Measurements from ENCODE around the gene OTOGL. TPM values are rescaled to one million over a fixed set of nuclear protein-coding genes. Genes with fewer than 3 reads are reported as not detected.
"Not testable (repeated sequence)": the region's sequence is repeated elsewhere in the genome, so short reads cannot be mapped to it uniquely, and the experiment has no call there.

The OTOGL gene
- polyA plus RNA-seq, 10 donors: 0.12 to 2.1 (median 0.52) TPM

DNA sequence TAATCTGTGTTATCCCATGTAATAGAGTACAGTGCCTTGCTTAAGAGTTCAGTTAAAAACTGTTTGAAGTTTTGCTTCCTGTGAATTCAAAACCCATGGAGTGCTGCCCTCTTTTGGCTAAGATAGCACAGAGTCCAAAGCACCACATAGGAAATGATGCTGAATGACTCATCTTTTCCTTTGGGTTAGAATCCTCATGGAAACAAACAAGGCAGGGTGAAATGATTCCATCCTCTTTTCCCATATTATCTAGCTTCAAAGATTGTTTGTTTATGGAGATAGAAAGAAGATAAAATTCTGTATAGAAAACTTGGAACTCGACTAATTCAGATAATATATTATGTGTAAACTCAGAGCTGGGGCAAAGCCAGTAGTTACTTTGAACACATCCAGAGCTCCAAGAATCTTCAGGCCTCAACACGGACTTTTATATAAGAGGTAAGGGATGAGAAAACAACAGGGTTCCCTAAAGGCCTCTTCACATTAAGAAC lies 87.4 kb downstream of the OTOGL start:
- peak; percentile 91 to 95 (median 94) for DNase-seq

DNA sequence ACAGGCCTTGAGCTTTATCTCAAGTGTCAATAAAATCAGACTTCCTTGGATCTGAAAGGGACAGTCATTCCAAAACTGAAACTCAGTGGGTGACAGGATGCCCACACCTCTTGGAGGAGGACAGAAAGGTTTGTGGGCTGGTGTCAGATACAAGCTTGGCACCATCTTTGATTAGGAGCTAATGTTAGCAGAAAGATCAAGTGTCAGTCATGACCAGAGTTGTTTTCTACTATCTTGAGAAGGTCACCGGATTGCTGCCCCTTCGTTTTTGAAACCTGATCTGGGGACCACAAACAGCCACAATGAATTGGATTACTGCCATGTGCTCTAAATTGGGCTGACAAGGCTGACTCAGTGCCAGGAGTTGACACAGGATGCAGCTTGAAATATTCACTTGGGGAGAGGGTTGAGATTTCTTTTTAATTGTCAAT lies 88.3 kb downstream of the OTOGL start:
- DNase-seq: peak; percentile 65 to 79 (median 79)

DNA sequence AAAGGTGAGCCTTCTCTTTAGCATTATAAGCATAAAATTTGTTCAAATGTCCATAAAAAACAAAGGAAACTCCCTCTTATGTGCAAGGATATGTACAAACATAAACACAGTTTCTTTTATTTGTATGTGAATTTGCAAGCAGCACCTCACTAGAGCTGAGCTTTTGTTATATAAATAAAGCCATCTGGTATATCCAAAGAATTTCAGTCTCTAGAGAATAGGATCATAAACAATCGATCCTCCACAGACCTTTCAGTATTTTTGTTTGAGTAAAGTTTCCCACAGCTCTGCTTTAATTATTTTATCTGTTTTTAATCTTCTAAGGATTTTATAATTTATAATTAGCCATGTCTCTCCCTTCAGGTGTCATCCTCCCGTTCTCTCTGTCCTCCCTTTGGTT lies 89.2 kb downstream of the OTOGL start:
- DNase-seq: peak in 1 of 3 donors; percentile 35

DNA sequence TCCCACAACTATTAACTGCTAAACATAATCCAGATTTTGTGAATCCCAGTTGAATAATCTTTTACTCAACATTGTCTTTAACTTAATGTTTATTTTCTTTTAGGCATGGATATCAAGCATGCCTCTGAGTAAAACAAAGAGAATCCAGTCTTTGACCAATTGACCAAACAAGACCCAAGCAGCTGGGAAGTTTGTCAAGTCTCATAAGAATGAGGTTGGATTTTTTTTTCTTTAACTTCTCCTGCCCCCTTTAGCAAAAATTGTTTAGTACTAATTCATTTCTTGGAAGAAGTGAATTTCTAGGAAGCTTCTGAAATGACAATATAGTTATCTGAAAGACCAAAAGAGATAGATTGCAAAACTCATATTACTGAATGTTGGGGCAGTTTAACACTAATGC lies 89.9 kb downstream of the OTOGL start:
- peak; percentile 10 to 68 (median 64) for DNase-seq

DNA sequence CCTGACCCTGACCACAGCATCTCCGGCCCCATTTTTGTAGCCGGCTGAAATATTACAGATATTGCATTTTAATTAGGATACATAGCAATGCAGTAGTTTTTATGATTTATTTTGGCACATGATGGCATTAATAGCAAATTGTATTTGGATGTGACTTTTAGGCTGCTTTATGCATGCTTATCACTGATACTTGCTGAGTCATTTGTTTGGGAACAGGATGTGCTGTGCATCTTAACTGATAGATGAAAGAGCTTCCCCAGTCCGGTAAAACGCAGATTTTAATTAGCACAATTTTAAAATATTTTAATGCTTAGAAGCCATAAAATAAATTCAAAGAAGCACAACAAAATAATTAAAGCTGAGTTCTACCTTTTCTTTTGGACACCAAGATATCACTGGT lies 90.7 kb downstream of the OTOGL start:
- DNase-seq: no peak

DNA sequence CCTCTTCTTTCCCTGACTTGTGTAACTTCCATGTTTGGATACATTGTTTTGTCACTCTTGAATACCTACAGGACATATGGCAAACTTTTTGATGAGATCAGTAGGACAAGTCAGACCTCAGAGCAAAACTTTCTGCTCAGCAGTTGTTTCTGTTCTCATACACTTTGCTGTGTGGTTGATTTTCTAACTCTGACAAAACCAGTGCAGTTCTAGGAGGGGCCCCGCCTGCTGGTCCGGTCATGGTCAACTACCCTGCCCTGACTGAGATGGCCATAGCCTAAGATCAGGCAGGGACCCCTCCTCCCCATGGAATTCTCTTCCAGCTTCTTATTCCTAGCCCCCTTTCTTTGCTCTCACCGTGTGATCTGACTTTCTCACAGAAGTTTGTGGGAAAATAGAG lies 92.8 kb downstream of the OTOGL start:
- DNase-seq: no peak

DNA sequence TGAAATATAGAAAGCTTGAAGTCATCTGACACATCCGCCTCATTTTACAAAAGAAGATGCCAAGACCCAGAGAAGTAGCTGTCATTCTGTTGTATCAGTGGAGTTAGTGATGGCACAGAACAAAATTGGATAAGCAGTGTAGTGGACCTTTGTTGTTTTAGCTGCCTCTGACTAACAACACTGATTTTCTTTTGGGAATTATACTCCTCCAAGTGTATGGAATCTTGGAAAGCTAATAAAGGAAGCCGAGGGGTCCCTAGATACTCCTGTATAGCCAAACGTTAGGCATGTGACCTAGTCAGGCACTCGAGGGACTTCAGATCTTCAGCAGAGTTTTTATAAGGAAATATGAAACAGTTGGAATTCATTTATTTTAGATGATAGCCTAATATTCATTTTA lies 94.5 kb downstream of the OTOGL start:
- peak in 2 of 3 donors; percentile 34 to 72 for DNase-seq

DNA sequence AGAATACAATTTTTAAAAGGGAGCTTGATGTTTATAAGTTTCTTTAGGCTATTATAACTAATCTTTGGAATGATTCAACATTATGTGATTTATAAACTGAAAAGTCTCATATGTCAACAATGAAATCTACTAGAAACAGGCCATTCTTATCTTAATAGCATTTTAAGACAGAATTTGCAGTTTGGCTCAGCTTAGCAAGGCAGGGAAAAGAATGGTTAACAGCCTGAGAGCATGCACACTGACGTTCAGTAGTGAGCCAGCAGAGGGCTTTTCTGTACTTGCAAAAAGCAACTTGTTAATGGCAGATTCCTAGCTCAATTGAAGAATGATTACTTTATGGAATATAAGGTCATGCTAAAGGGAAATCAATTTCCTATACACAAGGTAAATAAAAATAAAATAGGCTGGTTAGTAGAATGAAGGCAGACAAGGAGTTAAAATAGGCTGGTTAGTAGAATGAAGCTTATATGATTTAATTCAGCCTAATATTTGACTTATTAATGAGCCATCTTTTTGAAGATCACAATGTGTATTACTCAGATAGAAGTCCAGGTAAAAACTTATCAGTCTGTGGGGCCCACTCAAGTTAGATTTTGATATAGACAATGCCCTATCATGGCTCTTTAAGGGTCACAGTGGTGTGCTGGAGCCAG lies 95.9 kb downstream of the OTOGL start:
- DNase-seq: peak; percentile 28 to 69 (median 50)

DNA sequence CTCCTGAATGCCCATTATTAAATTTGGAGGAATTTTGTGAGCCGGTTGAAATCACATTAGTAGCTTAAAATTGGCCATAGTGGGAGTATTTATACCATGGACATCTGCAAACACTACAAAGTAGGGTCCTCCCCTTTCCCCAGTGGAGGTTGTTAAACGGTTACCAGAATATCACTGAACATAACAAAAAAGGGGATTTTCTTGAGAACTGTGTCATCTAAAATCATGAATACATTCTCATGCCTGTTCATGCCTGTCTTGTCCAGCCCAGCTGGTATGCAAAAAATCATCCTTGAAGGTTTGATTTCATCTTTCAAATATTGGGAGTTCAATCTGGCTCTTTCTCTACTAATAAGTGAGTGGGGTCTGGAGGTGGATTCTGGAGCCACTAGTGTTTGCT lies 96.4 kb downstream of the OTOGL start:
- no peak for DNase-seq

DNA sequence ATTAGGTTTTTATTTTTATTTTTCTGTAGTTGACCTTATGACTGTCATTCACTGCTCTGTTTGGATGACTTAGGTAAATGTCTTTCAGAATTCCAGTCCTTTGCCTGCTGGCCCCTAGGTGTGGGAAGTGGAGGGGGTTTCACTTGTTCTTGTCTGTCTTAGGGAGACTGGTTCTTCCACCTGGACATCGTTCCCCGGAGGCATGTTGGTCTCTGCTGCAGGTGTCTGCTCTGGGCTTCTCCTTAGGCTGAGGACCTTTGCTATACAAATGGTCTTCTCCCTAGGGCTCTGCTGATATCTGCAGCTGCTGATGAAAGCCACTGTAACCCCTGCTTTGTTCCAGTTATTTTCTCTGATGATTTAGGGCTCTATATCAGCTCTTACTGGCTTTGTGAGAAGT lies 97.1 kb downstream of the OTOGL start:
- no peak for DNase-seq

DNA sequence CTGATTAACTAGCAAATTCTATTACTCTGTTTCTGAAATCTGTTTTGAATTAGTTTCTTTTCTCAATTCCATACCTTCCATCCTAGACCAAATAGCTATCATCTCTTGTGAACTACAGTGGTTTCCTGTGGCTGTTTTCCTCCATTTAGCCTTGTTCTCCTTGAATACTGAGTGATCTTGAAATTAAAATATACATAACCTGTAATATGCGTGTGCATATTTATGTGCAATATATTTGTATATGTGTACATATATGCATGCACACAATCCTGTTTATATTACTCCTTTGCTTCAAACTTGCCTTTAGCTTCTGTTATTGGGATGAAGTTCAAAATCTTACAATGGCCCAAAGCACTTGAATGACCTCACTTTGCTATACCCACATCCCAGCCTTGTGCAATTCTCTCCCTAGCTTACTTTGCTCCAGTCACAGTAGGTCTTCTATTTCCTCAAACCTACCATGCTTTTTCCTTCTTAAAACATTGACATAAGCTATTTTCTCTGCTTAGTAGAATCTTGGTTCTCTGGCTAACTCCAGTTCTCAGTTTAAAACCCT lies 99.5 kb downstream of the OTOGL start:
- no peak for DNase-seq

DNA sequence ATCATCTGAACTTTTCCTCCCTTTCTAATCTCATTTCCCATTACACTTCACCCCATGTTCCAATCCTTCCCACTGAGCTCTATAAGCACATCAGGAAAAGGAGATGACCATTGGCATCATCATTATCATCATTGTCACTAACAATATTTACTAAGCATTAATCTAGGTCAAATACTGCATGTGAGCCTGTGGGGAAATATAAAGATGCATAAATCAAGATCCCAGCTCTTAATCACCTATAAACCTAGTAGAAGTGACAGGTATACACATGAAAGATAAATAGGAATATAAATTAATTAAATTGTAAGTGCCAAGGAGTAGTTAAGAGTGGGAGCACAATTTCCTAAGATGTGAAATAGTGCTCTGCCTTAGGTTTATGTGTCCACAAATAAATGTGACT lies 100.6 kb downstream of the OTOGL start:
- DNase-seq: no peak

DNA sequence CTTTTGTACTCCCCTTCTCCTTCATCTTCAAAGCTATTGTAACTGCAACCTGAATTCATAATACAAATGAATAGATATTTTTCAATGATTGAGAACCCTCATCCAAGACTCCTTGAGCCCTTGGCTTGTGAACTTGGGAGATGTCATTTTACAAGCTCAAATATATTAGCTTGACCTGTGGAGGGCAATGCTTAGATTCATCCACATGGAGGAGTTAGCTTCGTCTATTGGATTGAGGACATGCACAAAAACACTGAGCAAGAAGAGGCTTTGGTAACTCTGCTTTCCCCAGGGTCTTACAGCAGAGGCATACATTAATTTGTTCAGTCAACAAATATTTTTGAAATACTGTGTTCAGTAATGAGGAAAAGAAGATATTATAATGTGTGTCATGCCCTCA lies 101.1 kb downstream of the OTOGL start:
- DNase-seq: no peak

DNA sequence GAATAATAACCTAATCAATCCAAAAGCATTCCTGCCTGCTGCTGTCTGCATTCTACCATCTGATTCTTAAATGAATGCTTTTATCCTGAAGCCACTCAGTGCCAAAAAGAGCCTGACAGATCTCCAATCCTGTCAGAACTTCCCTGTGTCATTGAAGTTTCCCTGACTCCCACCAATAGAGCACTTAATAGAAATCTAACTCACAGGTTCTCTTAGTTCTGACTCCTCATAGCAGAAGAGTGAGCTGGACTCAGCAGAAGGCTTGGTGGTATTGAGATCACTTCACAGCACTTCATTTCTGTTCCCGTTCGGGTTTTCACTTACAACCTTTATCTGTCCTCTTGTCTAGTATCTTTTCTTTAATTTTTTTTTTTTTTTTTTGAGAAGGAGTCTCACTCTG lies 102.6 kb downstream of the OTOGL start:
- no peak for DNase-seq

DNA sequence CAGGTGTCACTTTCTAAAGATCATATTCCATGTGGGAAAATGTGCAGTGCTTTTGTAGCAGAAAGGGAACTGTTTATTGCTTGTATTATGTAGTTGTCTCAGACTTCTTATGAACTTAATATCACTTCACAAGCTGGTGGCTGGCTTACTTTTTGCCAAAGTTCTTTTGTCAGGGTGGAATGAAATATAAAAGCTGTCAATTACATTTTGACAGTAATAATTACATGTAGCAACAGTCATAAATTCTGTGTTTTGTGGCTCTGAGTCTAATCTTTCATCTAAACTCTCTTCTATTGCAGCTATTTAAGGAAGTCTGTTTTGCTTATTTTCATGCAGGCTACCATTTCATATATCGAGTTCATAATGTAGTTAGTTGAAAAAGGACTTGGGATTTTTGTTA lies 106.6 kb downstream of the OTOGL start:
- no peak for DNase-seq

DNA sequence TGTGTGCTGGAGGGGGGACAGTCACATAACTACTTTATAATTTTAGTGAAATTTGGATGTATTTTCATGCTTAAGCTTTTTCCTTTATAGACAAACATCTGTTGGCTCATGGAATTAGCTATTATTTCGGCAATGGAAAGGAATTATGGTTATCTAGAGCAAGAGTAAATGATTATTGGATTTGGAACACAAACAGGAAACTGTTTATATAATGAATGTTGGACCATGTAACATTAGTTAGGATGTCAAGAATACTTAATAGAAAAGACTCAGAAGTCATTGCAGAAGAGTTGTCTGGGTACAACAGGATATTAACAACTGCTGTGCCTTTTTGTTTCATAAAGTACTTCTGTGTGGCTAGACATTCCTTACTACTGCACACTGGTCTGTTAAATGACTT lies 108.7 kb downstream of the OTOGL start:
- no peak for DNase-seq

DNA sequence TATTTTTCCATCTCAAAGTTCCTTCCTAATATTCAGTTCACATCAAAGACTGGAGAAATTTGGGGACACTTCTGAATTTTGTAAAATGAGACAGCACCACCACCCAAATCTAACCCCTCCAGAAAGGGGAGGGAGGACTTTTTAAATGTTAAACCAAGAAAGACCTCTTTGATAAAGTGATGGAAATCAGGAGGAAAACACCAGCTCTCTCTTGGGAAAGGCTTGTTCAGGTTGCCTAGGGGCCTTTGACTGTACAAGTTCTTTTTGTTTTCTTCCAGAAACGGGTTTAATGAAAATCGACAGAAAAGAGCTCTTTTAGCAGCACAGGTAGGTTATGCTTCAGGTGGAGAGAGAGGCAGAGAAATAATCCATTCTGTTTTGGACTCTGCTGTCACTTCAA lies 112.3 kb downstream of the OTOGL start:
- no peak for DNase-seq

DNA sequence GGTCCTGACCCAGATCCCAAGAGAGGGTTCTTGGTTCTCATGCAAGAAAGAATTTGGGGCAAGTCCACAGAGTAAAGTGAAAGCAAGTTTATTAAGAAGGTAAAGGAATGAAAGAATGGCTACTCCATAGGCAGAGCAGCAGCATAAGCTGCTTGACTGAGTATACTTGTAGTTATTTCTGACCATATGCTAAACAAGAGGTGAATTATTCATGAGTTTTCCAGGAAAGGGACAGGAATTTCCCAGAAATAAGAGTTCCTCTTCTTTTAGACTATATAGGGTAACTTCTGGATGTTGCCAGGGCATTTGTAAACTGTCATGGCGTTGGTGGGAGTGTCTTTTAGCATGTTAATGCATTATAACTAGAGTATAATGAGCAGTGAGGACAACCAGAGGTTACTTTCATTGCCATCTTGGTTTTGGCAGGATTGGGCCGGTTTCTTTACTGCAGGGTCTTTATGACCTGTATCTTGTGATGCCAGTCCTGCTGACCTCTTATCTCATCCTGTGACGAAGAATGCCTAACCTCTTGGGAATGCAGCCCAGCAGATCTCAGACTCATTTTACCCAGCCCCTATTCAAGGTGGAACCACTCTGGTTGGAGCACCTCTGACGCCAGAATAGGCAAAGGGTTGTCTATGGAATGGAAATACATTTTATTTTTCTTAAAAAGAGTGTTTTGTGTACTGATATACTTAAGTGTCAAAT lies 113.8 kb downstream of the OTOGL start:
- DNase-seq: no peak

DNA sequence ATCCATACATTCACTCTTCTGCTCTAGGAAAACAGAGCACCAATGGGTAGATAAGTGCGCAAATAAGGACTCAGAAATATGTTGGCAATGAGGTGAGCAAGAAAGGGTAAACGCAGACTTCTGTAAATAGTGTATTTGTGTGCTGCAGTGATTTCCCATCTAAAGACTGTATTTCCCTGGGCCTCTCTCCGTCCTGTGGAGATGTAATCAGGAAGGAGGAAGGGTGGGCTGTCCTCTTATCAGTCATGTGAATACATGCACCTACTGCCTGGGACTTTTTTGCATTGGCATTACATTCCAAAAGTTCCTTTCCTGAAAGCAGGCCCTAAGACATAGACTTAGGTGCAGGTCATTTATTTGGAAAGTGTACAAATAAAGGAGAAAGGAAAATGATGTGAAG lies 114.5 kb downstream of the OTOGL start:
- no peak for DNase-seq

DNA sequence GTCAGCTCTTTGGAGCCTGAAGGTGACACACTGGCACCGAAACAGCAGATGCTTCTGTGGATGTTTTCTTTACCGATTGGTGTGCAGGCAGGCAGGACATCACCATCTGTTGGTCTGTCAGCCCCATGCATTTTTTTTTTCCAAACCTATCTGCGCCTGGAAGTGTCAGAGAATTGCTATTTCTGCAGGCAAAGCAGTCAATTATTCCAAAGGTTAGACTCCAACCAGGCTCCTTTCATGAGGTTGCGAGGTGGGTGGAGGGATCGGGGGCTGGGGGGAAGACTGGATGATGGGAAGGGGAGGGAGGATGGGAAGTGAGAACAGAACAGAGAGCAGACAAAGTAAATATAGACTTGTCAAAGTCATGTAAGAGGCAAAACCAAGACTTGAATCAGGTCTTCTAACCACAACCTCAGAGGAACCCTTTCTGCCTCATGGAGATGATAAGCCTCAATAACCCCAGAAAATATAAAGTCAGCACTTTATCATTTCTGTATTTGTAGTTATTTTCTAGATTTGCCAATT lies 117.7 kb downstream of the OTOGL start:
- no peak for DNase-seq

DNA sequence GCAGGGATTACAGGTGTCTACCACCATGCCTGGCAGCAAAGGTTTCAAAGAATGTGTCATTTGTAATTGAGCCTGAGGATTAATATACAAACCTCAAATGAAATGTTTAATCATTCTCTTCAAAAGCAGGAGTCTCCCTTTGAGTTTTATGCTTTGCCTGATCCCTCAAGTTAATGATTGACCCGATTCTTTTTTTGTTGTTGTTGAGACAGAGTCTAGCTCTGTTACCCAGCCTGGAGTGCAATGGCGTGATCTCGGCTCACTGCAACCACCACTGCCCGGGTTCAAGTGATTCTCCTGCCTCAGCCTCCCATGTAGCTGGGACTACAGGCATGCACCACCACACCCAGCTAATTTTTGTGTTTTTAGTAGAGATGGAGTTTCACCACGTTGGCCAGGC lies 119.6 kb downstream of the OTOGL start:
- DNase-seq: not testable (repeated sequence)

DNA sequence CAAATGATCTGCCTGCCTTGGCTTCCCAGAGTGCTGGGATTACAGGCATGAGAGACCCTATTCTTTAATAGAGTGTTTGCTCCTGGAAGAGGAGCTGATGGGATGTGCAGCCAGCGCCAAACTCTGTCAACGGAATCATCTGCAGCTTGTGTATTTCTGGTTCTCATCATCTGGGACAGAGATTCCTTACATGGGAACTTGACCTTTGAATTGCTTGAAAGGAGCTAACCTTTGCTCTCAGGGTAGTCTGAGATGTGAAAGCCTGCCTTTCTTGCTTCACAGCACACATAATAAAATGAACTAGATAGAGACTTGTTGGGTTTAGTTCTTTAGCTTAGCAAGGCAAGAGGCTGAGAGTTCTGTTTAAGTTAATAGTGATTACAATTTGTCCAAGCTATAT lies 120.0 kb downstream of the OTOGL start:
- DNase-seq: no peak

DNA sequence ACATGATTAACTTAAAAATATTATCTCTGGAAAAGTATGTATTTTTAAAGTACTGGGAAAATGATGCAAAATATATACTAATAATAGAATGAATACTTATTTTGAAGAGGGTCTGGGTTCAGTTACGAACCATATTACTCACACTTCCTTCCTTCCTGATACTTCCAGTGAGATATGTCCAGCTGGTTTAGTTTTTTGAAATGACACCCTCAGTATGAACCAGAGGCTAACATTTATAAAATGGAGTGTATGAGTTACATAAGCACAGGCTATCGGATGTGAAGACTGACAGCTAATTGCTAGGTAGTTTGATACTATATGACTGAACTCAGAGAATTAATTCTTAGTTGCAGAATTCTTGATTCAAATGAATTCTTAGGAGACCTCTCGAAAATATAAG lies 122.9 kb downstream of the OTOGL start:
- DNase-seq: no peak

Measured in muscle of back (tissue), 11 donors.